ENCODE results near the gene CFAP251.

The CFAP251 gene

GRCh38 chr12:122028165-122028904 lies 109.9 kb downstream of the CFAP251 start:
- no peaks in the 10 kb centered on the region for H3K36me3 ChIP-seq (ENCODE audit: control insufficient read depth, insufficient read depth, low read length)
- no peak overlapping the region for H3K4me3 ChIP-seq (ENCODE audit: insufficient read depth, low read depth, low read length, poor library complexity, severe bottlenecking)
- DNase-seq, result no peak
- H3K4me1 ChIP-seq (ENCODE audit: control insufficient read depth, insufficient read depth, low read length, poor library complexity, severe bottlenecking), result peaks cover under 1% of the 10 kb centered on the region
- H3K27me3 ChIP-seq (replicated peaks; ENCODE audit: control insufficient read depth, insufficient read depth, low read length, poor library complexity, severe bottlenecking), result no peaks in the 10 kb centered on the region
- no peak overlapping the region for H3K27ac ChIP-seq (ENCODE audit: insufficient read depth, low read length, poor library complexity, severe bottlenecking)
- no peaks in the 10 kb centered on the region for H3K9me3 ChIP-seq (ENCODE audit: control insufficient read depth, low read length)

- Histone ChIP-seq H3K9me3 (ENCODE audit: control insufficient read depth, low read length) (no peaks in the 10 kb centered on the region), H3K27ac (ENCODE audit: insufficient read depth, low read length, poor library complexity, severe bottlenecking) (no peak overlapping the region), H3K4me1 (ENCODE audit: control insufficient read depth, insufficient read depth, low read length, poor library complexity, severe bottlenecking) (no peaks in the 10 kb centered on the region), H3K36me3 (ENCODE audit: control insufficient read depth, insufficient read depth, low read length) (no peaks in the 10 kb centered on the region), H3K27me3 (replicated peaks; ENCODE audit: control insufficient read depth, insufficient read depth, low read length, poor library complexity, severe bottlenecking) (no peaks in the 10 kb centered on the region), H3K4me3 (ENCODE audit: insufficient read depth, low read depth, low read length, poor library complexity, severe bottlenecking) (no peak overlapping the region)
- no peak for DNase-seq
Measured at GRCh38 chr12:122028905-122029560, 110.6 kb downstream of the CFAP251 start.

- Histone ChIP-seq H3K27me3 (replicated peaks; ENCODE audit: control insufficient read depth, insufficient read depth, low read length, poor library complexity, severe bottlenecking) (no peaks in the 10 kb centered on the region), H3K9me3 (ENCODE audit: control insufficient read depth, low read length) (no peaks in the 10 kb centered on the region), H3K36me3 (ENCODE audit: control insufficient read depth, insufficient read depth, low read length) (no peaks in the 10 kb centered on the region), H3K4me1 (ENCODE audit: control insufficient read depth, insufficient read depth, low read length, poor library complexity, severe bottlenecking) (no peaks in the 10 kb centered on the region), H3K4me3 (ENCODE audit: insufficient read depth, low read depth, low read length, poor library complexity, severe bottlenecking) (no peak overlapping the region), H3K27ac (ENCODE audit: insufficient read depth, low read length, poor library complexity, severe bottlenecking) (no peak overlapping the region)
- DNase-seq, result no peak
Measured at GRCh38 chr12:122029620-122030423, 111.4 kb downstream of the CFAP251 start.

GRCh38 chr12:122030424-122031035 lies 112.1 kb downstream of the CFAP251 start:
- Histone ChIP-seq H3K4me3 (ENCODE audit: insufficient read depth, low read depth, low read length, poor library complexity, severe bottlenecking) (no peak overlapping the region), H3K4me1 (ENCODE audit: control insufficient read depth, insufficient read depth, low read length, poor library complexity, severe bottlenecking) (no peaks in the 10 kb centered on the region), H3K9me3 (ENCODE audit: control insufficient read depth, low read length) (no peaks in the 10 kb centered on the region), H3K27ac (ENCODE audit: insufficient read depth, low read length, poor library complexity, severe bottlenecking) (no peak overlapping the region), H3K27me3 (replicated peaks; ENCODE audit: control insufficient read depth, insufficient read depth, low read length, poor library complexity, severe bottlenecking) (no peaks in the 10 kb centered on the region), H3K36me3 (ENCODE audit: control insufficient read depth, insufficient read depth, low read length) (no peaks in the 10 kb centered on the region)
- no peak for DNase-seq

GRCh38 chr12:122031342-122032216 lies 113.2 kb downstream of the CFAP251 start:
- no peaks in the 10 kb centered on the region for H3K36me3 ChIP-seq (ENCODE audit: control insufficient read depth, insufficient read depth, low read length)
- no peak overlapping the region for H3K27ac ChIP-seq (ENCODE audit: insufficient read depth, low read length, poor library complexity, severe bottlenecking)
- no peaks in the 10 kb centered on the region for H3K4me1 ChIP-seq (ENCODE audit: control insufficient read depth, insufficient read depth, low read length, poor library complexity, severe bottlenecking)
- H3K27me3 ChIP-seq (replicated peaks; ENCODE audit: control insufficient read depth, insufficient read depth, low read length, poor library complexity, severe bottlenecking), result no peaks in the 10 kb centered on the region
- H3K9me3 ChIP-seq (ENCODE audit: control insufficient read depth, low read length), result no peaks in the 10 kb centered on the region
- no peak overlapping the region for H3K4me3 ChIP-seq (ENCODE audit: insufficient read depth, low read depth, low read length, poor library complexity, severe bottlenecking)
- DNase-seq, result no peak

GRCh38 chr12:122032580-122032979 lies 114.2 kb downstream of the CFAP251 start:
- Histone ChIP-seq H3K27me3 (replicated peaks; ENCODE audit: control insufficient read depth, insufficient read depth, low read length, poor library complexity, severe bottlenecking) (no peaks in the 10 kb centered on the region), H3K36me3 (ENCODE audit: control insufficient read depth, insufficient read depth, low read length) (no peaks in the 10 kb centered on the region), H3K9me3 (ENCODE audit: control insufficient read depth, low read length) (no peaks in the 10 kb centered on the region), H3K27ac (ENCODE audit: insufficient read depth, low read length, poor library complexity, severe bottlenecking) (no peak overlapping the region), H3K4me3 (ENCODE audit: insufficient read depth, low read depth, low read length, poor library complexity, severe bottlenecking) (no peak overlapping the region), H3K4me1 (ENCODE audit: control insufficient read depth, insufficient read depth, low read length, poor library complexity, severe bottlenecking) (no peaks in the 10 kb centered on the region)
- no peak for DNase-seq

- no peaks in the 10 kb centered on the region for H3K4me1 ChIP-seq (ENCODE audit: control insufficient read depth, insufficient read depth, low read length, poor library complexity, severe bottlenecking)
- no peaks in the 10 kb centered on the region for H3K27me3 ChIP-seq (replicated peaks; ENCODE audit: control insufficient read depth, insufficient read depth, low read length, poor library complexity, severe bottlenecking)
- no peaks in the 10 kb centered on the region for H3K36me3 ChIP-seq (ENCODE audit: control insufficient read depth, insufficient read depth, low read length)
- no peaks in the 10 kb centered on the region for H3K9me3 ChIP-seq (ENCODE audit: control insufficient read depth, low read length)
- no peak for DNase-seq
- no peak overlapping the region for H3K4me3 ChIP-seq (ENCODE audit: insufficient read depth, low read depth, low read length, poor library complexity, severe bottlenecking)
- no peak overlapping the region for H3K27ac ChIP-seq (ENCODE audit: insufficient read depth, low read length, poor library complexity, severe bottlenecking)
Measured at GRCh38 chr12:122035292-122035691, 116.9 kb downstream of the CFAP251 start.

- Histone ChIP-seq H3K4me1 (ENCODE audit: control insufficient read depth, insufficient read depth, low read length, poor library complexity, severe bottlenecking) (no peaks in the 10 kb centered on the region), H3K27me3 (replicated peaks; ENCODE audit: control insufficient read depth, insufficient read depth, low read length, poor library complexity, severe bottlenecking) (no peaks in the 10 kb centered on the region), H3K36me3 (ENCODE audit: control insufficient read depth, insufficient read depth, low read length) (no peaks in the 10 kb centered on the region), H3K9me3 (ENCODE audit: control insufficient read depth, low read length) (no peaks in the 10 kb centered on the region), H3K27ac (ENCODE audit: insufficient read depth, low read length, poor library complexity, severe bottlenecking) (no peak overlapping the region), H3K4me3 (ENCODE audit: insufficient read depth, low read depth, low read length, poor library complexity, severe bottlenecking) (no peak overlapping the region)
- no peak for DNase-seq
Measured at GRCh38 chr12:122036153-122036552, 117.8 kb downstream of the CFAP251 start.

- H3K27me3 ChIP-seq (replicated peaks; ENCODE audit: control insufficient read depth, insufficient read depth, low read length, poor library complexity, severe bottlenecking), result no peaks in the 10 kb centered on the region
- H3K4me3 ChIP-seq (ENCODE audit: insufficient read depth, low read depth, low read length, poor library complexity, severe bottlenecking), result no peak overlapping the region
- H3K27ac ChIP-seq (ENCODE audit: insufficient read depth, low read length, poor library complexity, severe bottlenecking), result no peak overlapping the region
- H3K4me1 ChIP-seq (ENCODE audit: control insufficient read depth, insufficient read depth, low read length, poor library complexity, severe bottlenecking), result no peaks in the 10 kb centered on the region
- DNase-seq, result no peak
- H3K9me3 ChIP-seq (ENCODE audit: control insufficient read depth, low read length), result no peaks in the 10 kb centered on the region
- H3K36me3 ChIP-seq (ENCODE audit: control insufficient read depth, insufficient read depth, low read length), result no peaks in the 10 kb centered on the region
Measured at GRCh38 chr12:122040579-122041386, 122.4 kb downstream of the CFAP251 start.
